ENCODE results near the gene CSNK2A1.
"Not testable (repeated sequence)": the region's sequence is repeated elsewhere in the genome, so short reads cannot be mapped to it uniquely, and the experiment has no call there.

The CSNK2A1 gene

DNA sequence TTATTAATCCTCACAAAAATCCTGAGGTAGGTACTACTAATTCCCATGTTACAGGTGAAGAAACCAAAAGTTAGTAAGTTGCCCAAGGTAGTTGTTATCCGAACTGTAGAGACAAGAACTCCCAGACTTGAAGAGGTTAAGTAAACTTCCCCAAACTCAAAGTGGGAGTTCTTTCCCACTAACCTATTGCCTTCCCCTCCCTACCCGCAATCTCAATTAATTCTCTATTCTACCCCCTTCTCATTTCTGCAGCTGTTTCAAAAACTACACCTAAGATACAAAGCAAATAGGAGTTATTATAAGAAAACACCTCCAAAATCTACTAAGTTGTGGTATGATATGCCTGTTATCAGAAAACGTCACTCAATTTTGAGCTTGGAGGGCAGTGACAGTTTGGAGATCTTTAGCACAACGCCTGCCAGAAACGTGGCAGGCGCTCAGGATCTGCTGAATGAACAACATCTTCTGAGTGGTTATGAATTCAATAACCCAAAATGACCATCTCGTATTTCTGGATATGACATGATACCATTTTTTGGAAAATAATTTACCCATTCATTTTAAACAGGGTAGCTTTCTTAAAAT lies 7.1 kb downstream of the CSNK2A1 start:
- in situ Hi-C loops (cut with HindIII; ENCODE audit: low sequenced_read_pairs), result no loop called here

DNA sequence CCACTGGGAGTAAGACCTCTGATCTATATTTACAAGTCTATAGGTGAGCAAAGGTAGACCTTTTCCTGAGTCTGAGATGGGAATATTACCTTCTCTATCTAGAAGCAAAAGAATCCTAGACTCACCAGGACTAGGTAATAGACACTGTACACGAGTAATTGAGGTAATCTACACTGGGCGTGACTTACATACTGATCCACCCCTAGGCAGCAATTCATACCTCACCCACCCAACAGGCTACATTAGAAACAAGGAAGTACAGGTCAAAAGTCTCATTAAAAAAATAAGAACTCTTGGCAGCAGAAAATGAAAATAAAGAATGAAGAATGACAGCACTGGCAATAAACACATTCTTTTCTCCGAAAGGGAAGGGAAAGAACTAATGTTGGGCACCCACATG lies 7.6 kb downstream of the CSNK2A1 start:
- in situ Hi-C loops (cut with HindIII; ENCODE audit: low sequenced_read_pairs), result no loop called here

DNA sequence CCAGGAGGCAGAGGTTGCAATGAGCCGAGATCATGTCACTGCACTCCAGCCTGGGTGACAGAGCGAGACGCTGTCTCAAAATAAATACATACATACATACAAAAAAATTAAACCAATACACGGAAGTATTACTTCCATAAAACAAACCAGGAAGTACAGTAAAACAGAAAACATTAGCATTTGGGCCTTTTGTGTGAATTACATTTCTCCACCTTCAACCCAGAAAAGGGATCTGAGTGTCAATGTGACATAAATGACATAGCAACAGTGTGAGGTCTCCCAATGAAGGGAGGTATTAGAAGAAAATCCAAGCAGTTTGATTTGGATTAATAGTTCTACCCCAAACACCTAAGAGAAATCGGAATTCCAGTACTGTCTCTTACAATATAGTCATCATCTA lies 10.1 kb downstream of the CSNK2A1 start:
- in situ Hi-C loops (cut with HindIII; ENCODE audit: low sequenced_read_pairs), result no loop called here

DNA sequence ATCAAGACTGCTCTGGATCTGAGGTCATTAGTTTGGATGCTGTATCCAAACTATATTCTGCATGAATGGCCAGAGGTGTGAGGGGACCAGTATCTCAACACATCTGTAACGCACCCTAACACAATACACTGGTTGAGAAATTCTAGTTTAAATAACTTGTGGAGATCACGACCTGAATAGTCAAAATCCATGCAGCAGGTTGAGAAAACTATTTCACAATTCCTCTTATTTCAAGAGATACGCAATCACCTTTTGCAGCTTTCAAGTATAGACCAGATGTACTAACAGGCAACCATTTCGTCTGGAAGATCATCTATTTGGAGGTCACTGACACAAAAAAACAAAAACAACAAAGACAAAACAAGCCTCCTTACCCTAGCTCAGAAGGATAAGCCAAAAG lies 11.1 kb downstream of the CSNK2A1 start:
- in situ Hi-C loops (cut with HindIII; ENCODE audit: low sequenced_read_pairs), result no loop called here

DNA sequence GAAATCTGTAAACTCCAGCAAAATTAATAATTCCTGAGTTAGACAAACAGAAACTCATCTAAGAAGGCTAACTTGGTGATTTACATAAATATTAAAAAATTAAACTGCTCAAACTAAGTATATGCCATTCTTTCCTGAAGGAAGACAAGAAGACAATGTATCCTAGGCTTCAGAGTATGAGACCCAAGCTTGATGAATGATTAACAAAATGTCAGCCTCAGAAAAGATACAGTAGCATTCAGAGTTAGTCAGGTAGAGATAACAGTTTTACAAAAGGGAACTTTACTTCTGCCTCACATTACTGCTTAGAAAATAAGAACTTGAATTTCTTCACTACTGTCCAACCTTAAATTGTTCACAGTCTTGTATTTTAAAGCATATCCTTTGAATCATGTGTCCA lies 12.0 kb downstream of the CSNK2A1 start:
- in situ Hi-C loops (cut with HindIII; ENCODE audit: low sequenced_read_pairs), result no loop called here

DNA sequence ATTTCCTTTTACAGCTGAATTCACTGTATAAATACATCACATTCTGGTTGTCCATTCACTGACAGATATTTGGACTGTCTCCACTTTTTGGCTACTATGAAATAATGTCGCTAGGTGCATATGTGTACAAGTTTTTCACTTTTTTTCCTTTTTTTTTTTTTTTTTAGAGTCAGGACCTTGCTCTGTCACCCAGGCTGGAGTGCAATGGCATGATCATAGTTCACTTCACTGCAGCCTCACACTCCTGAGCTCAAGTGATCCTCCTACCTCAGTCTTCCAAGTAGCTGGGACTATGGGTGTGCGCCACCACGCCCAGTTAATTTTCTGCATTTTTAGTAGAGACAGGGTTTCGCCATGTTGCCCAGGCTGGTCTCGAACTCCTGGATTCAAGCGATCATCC lies 13.3 kb downstream of the CSNK2A1 start:
- in situ Hi-C loops (cut with HindIII; ENCODE audit: low sequenced_read_pairs), result no loop called here

DNA sequence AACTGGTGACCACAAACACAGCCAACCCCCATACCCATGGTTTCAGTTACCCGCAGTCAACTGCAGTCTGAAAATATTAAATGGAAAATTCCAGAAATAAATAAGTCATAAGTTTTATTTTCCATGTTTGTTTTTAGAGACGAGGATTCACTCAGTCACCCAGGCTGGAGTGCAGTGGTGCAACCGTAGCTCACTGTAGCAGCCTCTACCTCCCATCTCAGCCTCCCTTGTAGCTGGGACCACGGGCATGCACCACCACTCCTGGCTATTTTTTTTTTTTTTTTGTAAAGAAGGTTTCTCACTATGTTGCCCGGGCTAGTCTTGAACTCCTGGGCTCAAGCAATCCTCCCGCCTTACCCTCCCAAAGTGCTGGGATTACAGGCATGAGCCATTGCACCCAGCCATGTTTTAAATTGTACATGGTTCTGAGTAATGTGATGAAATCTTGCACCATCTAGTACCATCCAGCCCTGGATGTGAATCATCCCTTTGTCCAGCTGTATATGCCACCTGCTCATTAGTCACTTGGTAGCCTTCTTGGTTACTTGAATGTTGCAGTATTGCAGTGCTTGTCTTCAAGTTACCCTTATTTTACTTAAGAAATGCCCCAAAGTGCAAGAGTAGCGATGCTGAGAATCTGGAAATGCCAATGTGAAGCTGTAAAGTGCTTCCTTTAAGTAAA lies 14.5 kb downstream of the CSNK2A1 start:
- in situ Hi-C loops (cut with HindIII; ENCODE audit: low sequenced_read_pairs), result no loop called here

DNA sequence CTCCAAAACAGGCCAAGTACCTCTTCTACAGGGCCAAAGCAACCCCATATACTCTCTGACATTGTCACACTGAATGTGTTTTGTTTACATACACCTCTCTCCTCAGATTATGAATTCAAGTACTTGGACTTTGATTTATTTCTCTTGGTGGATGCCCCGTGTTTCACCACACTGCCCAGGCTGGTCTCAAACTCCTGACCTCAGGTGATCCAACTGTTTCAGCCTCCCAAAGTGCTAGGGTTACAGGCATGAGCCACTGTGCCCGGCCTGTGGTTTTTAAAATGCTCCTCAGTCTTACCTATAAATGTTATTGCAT lies 16.1 kb downstream of the CSNK2A1 start:
- in situ Hi-C loops (cut with HindIII; ENCODE audit: low sequenced_read_pairs), result no loop called here

DNA sequence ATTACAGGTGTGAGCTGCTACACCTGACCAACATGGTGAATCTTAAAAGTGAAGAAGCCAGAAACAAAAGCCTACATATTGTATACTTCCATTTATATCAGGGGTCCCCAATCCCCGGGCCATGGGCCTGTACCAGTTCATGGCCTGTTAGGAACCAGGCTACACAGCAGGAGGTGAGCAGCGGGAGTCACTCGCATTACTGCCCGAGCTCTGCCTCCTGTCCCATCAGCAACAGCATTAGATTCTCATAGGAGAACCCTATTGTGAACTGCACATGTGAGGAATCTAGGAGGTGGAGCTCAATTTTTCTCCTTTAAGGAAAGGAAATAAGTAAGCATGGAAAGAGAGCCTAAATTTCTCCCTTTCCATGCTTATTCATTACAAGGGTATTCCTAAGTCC lies 21.7 kb downstream of the CSNK2A1 start:
- in situ Hi-C loops (cut with HindIII; ENCODE audit: low sequenced_read_pairs), result no loop called here

DNA sequence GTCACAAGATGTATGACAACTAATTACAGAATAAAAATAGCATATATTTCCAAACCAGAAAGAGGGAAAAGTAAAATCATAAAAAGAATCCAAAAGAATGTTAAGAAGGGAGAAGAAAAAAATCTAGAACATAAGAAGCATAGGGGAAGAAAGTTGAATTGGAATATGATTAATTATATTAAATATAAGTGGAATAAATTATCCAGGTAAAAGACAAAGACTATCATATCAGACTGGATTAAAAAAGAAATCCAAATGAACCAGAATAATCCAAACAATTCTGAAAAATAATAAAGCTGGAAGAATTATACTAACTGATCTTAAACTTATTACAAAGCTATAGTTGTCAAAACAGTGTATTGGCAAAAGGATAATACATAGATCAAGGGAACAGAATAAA lies 23.6 kb downstream of the CSNK2A1 start:
- in situ Hi-C loops (cut with HindIII; ENCODE audit: low sequenced_read_pairs), result no loop called here

DNA sequence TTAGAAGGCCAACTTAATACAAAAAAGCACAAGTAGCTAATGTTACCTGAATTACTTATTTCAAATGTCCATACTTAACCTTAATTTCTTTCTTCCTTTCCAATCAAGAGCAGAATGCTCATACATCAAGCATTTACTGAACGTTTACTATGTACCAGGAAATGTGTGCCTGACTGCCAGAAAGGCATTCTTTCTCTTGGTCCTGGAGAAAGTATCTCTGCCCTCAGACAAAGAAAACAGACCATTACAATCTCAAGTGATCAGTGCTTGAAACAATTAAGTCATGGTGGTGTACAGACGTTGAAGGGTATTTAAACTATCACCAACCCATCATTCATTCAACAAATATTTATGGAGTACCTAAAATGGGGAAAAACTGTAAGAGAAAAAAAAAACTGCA lies 26.4 kb downstream of the CSNK2A1 start:
- in situ Hi-C loops (cut with HindIII; ENCODE audit: low sequenced_read_pairs), result no loop called here

DNA sequence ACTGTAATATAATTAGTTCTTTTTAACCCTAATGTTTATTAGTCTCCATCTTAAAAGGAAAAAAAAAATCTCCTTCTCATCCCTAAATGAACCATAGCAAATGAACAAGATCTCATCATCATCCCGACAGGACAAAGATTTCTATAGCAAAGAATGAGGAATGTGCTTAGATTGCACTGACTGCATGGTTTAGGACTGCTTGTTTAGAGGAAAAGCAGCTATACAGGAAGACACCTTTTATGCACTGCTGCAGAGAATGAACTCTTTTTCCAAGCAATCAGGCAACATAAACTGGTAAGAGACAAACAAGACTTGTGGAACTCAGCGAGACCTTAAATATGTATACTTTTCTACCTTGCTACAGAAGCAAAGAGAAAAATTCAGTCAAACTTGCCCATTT lies 26.8 kb downstream of the CSNK2A1 start:
- in situ Hi-C loops (cut with HindIII; ENCODE audit: low sequenced_read_pairs), result no loop called here

DNA sequence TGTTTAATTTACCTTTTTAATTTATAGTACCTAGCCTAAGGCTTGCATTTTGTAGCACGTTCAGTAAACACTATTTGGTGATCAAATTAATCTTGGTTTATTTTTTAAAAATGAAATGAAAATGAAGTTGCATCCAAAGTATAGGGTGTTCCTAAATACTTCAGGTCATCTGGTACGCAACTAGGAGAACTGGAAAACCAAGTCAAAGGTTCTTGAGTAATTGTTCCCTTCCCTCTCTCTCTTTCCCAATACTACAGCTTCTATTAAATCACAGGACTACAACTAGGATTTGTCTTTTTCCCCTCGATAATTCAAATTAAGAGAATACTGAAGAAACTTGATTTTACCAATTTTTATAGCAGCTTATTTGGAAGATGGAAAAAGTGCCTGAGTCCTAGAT lies 27.9 kb downstream of the CSNK2A1 start:
- in situ Hi-C loops (cut with HindIII; ENCODE audit: low sequenced_read_pairs), result no loop called here

DNA sequence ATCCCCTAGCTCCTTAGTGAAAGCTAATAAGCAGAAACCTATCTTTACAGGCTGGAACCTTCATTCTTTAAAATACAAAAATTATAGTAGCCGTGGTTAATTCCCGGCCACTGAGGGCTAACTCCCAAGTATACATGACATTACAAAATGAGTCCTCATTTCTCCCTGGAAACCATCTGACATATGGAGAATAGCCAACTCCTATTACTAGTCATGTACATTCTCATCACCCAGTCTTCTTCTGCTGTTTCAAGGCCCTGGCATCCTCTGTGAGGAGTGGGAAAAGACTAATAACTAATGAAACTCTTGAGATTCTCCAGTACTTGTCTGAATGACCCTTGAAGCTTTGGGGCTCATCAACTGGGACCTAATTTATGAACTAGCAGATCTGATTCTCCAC lies 30.2 kb downstream of the CSNK2A1 start:
- in situ Hi-C loops (cut with HindIII; ENCODE audit: low sequenced_read_pairs), result no loop called here

DNA sequence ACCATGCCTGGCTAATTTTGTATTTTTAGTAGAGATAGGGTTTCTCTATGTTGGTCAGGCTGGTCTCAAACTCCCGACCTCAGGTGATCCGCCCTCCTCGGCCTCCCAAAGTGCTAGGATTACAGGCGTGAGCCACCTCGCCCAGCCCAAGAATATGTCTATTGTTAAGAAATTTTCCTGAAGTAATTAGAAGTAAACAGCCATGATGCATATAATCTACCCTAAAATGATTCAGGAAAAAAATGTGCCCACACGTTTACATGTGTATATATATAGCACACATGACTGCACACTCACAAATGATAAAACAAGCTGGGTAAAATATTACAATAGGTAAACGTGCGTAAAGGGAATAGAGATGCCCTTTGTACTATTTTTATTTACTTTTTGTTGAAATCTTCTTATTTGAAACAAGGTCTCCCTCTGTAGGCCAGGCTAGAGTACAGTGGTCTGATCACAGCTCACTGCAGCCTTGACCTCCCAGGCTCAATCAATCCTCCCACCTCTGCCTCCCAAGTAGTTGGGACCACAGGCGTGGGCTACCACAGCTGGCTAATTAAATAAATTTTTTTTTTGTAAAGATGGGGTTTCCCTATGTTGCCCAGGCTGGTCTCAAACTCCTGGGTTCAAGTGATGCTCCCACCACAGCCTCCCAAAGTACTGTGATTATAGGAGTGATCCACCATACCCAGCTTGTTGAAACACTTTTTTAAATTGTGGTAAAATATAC lies 33.1 kb downstream of the CSNK2A1 start:
- in situ Hi-C loops (cut with HindIII; ENCODE audit: low sequenced_read_pairs), result not testable (repeated sequence)

DNA sequence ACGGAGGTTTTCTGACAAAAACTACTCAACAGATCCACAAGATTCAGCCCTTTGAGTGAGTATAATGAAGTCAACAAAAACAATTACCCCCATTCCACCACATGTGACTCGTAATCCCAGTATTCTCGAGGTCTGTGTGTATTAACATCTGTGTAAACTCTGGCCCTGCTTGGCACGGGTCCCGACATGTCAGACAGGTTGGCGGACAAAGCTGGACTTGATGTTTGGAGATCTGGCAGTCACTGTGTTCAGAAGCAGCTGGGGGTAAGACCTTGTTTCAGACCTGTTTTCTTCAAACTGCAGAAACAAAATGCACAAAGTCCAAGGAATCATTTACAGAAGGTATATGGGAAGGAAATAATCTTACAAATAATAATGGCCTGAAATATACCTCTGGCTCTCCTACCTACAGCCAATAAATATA lies 35.2 kb downstream of the CSNK2A1 start:
- in situ Hi-C loops (cut with HindIII; ENCODE audit: low sequenced_read_pairs), result not testable (repeated sequence)

DNA sequence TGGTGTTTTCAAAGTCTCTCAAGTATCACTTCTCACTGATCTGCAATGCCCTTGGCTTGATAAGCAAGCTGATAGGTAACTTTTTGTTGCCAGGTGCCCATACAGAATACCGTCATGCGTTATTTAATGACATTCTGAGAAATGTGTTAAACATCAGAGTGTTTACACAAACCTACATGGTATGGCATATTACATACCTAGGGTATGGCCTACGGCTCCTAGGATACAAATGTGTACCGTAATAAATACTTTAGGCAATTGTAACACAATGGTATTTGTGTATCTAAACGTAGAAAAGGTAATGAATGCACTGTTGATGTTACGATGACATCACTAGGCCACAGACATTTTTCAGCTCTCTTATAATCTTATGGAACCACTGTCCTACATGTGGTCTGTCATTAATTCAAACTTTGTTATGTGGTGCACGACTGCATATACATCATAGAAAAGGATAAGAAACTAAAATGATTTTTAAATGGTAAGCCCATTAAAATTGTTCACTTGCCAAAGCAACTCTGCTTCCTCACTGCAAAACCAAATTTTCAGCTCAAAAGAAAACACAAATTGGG lies 35.7 kb downstream of the CSNK2A1 start:
- in situ Hi-C loops (cut with HindIII; ENCODE audit: low sequenced_read_pairs), result no loop called here

DNA sequence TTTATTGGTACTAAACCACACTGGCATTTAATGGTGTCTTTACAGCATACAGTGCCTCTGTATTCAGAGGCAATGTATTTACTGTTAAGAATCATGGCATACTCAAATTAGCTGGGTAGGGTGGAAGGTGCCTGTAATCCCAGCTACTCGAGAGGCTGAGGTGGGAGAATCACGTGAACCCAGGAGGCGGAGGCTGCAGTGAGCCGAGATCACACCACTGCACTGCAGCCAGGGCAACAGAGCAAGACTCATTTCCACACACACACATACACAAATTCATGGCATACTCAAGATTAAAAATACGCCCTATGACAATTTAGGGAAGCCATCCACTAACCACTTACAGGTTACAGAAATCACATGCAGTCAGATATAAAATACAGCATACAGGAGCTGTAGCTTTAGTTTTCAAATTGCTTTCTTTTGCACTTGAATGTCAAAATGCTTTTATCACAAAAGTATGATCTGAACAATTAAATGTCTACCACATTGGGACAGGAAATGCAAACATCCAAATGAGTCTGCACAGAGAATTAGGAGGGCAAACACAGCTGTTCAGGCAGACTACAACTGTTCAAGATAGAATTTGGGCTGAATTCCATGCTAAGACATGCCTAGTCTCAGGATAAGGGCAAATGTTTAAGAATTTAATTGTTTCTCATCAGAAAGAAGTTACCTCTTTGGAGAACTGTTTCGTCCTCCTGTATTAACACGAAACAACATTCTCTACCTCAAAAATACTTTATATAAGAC lies 36.4 kb downstream of the CSNK2A1 start:
- in situ Hi-C loops (cut with HindIII; ENCODE audit: low sequenced_read_pairs), result no loop called here

DNA sequence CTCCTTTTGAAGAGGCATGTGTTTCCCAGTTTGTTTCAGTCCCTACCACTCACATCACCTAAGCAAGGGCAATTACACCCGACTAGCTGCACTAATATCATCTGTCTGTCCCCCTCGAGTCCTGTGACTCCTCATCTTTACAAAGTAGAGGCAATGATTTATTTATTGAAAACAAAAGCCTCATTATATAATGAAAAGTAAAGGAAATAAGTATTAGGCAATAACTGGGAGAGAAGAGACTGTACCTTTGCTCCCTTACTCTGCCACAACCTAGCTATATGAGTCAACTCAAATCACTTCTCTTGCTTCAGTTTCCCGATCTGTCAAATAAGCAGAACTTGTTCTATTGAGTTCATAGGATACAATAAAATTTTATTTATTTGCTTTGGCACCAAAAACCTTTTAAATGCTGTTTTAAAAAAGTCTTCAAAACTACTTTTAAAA lies 38.9 kb downstream of the CSNK2A1 start:
- in situ Hi-C loops (cut with HindIII; ENCODE audit: low sequenced_read_pairs), result no loop called here

DNA sequence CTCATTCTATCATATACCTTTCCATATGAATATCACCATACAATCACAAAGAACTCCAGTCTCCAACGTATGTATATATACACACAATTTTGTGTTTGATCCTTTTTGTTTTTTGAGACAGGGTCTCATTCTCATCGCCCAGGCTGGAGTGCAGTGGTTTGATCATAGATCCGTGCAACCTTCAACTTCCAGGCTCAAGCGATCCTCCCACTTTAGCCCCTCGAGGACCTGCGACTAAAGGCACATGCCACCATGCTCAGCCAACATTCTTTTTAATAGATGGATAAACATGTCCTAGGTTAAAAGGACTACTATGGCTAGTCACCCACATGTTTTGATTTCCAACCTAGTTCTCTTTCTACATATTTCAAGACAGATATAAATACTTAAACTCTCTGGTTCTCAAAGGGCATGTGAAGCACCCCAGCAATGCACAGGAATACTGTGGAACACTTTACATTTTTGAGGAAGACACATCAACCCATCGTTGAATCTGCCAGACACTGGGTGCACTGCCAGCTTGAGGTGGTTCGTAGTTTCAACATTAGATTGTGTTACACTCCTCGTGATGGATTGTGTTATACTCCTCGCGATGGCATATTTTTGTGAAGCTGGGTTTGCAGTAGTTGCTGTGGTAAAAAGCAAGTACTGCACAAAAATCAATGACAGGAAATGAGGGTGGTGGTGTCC lies 40.4 kb downstream of the CSNK2A1 start:
- in situ Hi-C loops (cut with HindIII; ENCODE audit: low sequenced_read_pairs), result no loop called here

DNA sequence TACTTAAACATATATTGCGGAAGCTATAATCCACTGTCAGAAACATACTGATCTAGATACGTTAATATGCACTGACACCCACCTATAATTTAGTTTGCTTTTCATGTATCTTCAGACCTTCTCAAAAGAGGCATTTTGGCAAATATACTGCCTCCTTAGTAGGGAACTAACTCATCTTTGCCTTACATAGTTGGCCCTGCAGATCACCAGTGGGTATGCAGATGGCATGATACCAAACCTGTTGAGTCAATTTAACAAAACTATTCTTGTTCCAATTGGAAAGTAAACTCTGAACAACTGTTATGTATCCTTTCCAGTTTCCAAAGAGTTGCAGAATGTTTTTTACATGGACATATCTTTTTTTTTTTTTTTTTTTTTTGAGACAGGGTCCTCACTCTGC lies 45.6 kb downstream of the CSNK2A1 start:
- in situ Hi-C loops (cut with HindIII; ENCODE audit: low sequenced_read_pairs), result no loop called here

Measured in DLD1 (cell line).